Activated naive CD4-positive, alpha-beta T cell treated with Interleukin-2 at 50 U/mL for 16 hours (primary cell): ENCODE measurements around the gene SNN.

Experiments
- DNase-seq: peaks from one replicate; pipeline ENCODE4 v3.0.0-alpha.2; 2020

SNN gene

GRCh38 chr16:11705311-11706025 is 37.2 kb downstream of the SNN start:
- DNase-seq: no peak

- no peak for DNase-seq
Measured at GRCh38 chr16:11706180-11706742, 38.0 kb downstream of the SNN start.

GRCh38 chr16:11707679-11708197 is 39.5 kb downstream of the SNN start:
- DNase-seq: no peak

- no peak for DNase-seq
Measured at GRCh38 chr16:11708421-11708820, 40.2 kb downstream of the SNN start.

- no peak for DNase-seq
Measured at GRCh38 chr16:11711662-11712061, 43.4 kb downstream of the SNN start.

- no peak for DNase-seq
Measured at GRCh38 chr16:11712122-11712521, 43.9 kb downstream of the SNN start.

GRCh38 chr16:11715246-11715947 is 47.1 kb downstream of the SNN start:
- no peak for DNase-seq

- no peak for DNase-seq
Measured at GRCh38 chr16:11716336-11716735, 48.1 kb downstream of the SNN start.

- no peak for DNase-seq
Measured at GRCh38 chr16:11717811-11718210, 49.6 kb downstream of the SNN start.

GRCh38 chr16:11719171-11719570 is 50.9 kb downstream of the SNN start:
- no peak for DNase-seq

- no peak for DNase-seq
Measured at GRCh38 chr16:11719762-11720161, 51.5 kb downstream of the SNN start.

GRCh38 chr16:11721781-11722467 is 53.7 kb downstream of the SNN start:
- no peak for DNase-seq

GRCh38 chr16:11722468-11722808 is 54.2 kb downstream of the SNN start:
- DNase-seq: no peak

- no peak for DNase-seq
Measured at GRCh38 chr16:11725457-11725856, 57.2 kb downstream of the SNN start.

GRCh38 chr16:11726008-11726407 is 57.8 kb downstream of the SNN start:
- DNase-seq: no peak

GRCh38 chr16:11727796-11728543 is 59.7 kb downstream of the SNN start:
- no peak for DNase-seq
